Right cardiac atrium (tissue), 5 donors: Measurements from ENCODE around the gene TICAM2. TPM values are rescaled to one million over a fixed set of nuclear protein-coding genes. Genes with fewer than 3 reads are reported as not detected.
"Not testable (repeated sequence)": the region's sequence is repeated elsewhere in the genome, so short reads cannot be mapped to it uniquely, and the experiment has no call there.

Experiments used
- ATAC-seq, 2 donors: fragments of 200-7000 bp; cut with Tn5 transposase; one replicate each; pipeline versions ENCODE4 v1.8.0 to v1.9.1; 2020; ENCODE audit warnings: moderate library complexity in 2 of 2, mild to moderate bottlenecking in 1 of 2
- DNase-seq, 3 donors: peaks; one replicate each; pipeline ENCODE4 v3.0.0-alpha.2; 2020
- H3K27ac ChIP-seq: one replicate; pipeline ENCODE4 v1.5.1; 2013; ENCODE audit warnings: mild to moderate bottlenecking, low read length, control low read depth, moderate library complexity
- H3K27me3 ChIP-seq: one replicate; pipeline ENCODE4 v1.6.1; 2013; ENCODE audit not compliant: control insufficient read depth, insufficient read depth
- H3K4me1 ChIP-seq: one replicate; pipeline ENCODE4 v1.6.1; 2013; ENCODE audit warnings: low read length; ENCODE audit not compliant: control insufficient read depth, insufficient read depth
- H3K4me3 ChIP-seq: one replicate; pipeline ENCODE4 v1.5.1; 2013; ENCODE audit warnings: low read length, control low read depth
- H3K9me3 ChIP-seq: one replicate; pipeline ENCODE4 v1.6.1; 2013; ENCODE audit warnings: low read length; ENCODE audit not compliant: control insufficient read depth
- WGBS: extraction: QIAGEN DNeasy Blood & Tissue Kit; methylation state at CpG from one replicate; pipeline ENCODE4 v1.1.7; 2013; 5-methylcytosine and 5-hydroxymethylcytosine counted together
- intact Hi-C, 4 donors: fragments of 100-400 bp; cut with DNase I; formaldehyde crosslinking; loops; one replicate each; pipeline versions ENCODE4 v1.11.0 to v1.14.0; 2022 to 2023
- long read RNA-seq, 4 donors: library from polyadenylated mRNA; unstranded; transcript quantifications; one replicate each; pipeline ENCODE4 v2.0.0, GENCODE V29; 2020 to 2021
- polyA plus RNA-seq: library from polyadenylated mRNA; stranded (reverse); fragments of 200-250 nt; gene quantifications from one replicate; pipeline ENCODE4 v1.2.3, GENCODE V29; 2013
- total RNA-seq, 4 donors: library from RNA; stranded (reverse); fragmentation: NEBNext Ultra II Directional; extraction: Animal tissue kit (Norgen Biotek cat#: 25700); gene quantifications; one replicate each; pipeline ENCODE4 v1.2.1, GENCODE V29; 2021
- donor health status: healthy with polysubstance abuse.
- donor health status: DM: no; HTN: yes; CAD: no.
- donor health status: DM: no; HTN: no; CAD: no.
- donor health status: DM: no; HTN: yes; CAD: no; lungs with severe emphysema.
- donor health status: DM: yes; HTN: yes; CAD: no.

TICAM2 gene, protein sequence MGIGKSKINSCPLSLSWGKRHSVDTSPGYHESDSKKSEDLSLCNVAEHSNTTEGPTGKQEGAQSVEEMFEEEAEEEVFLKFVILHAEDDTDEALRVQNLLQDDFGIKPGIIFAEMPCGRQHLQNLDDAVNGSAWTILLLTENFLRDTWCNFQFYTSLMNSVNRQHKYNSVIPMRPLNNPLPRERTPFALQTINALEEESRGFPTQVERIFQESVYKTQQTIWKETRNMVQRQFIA
- total RNA-seq (1 to 10 TPM; 3.2 to 4.3 (median 3.7) TPM), polyA plus RNA-seq (1.5 TPM)
- long read RNA-seq, donor 1, partial matches to known transcripts: 0 of 1 reads
- long read RNA-seq, donor 1, other reads (novel, unspliced or antisense): 0 of 1 reads
- long read RNA-seq, donor 2, partial matches to known transcripts: 0 of 2 reads
- long read RNA-seq, donor 2, other reads (novel, unspliced or antisense): 1 of 2 reads
- long read RNA-seq, donor 3, transcript TICAM2-201 (2 exons, 3,049 nt): major isoform, 6 of 6 reads
- long read RNA-seq, donor 3, partial matches to known transcripts: 0 of 6 reads
- long read RNA-seq, donor 3, other reads (novel, unspliced or antisense): 0 of 6 reads
- long read RNA-seq, donor 4, partial matches to known transcripts: 0 of 1 reads
- long read RNA-seq, donor 4, other reads (novel, unspliced or antisense): 0 of 1 reads

DNA sequence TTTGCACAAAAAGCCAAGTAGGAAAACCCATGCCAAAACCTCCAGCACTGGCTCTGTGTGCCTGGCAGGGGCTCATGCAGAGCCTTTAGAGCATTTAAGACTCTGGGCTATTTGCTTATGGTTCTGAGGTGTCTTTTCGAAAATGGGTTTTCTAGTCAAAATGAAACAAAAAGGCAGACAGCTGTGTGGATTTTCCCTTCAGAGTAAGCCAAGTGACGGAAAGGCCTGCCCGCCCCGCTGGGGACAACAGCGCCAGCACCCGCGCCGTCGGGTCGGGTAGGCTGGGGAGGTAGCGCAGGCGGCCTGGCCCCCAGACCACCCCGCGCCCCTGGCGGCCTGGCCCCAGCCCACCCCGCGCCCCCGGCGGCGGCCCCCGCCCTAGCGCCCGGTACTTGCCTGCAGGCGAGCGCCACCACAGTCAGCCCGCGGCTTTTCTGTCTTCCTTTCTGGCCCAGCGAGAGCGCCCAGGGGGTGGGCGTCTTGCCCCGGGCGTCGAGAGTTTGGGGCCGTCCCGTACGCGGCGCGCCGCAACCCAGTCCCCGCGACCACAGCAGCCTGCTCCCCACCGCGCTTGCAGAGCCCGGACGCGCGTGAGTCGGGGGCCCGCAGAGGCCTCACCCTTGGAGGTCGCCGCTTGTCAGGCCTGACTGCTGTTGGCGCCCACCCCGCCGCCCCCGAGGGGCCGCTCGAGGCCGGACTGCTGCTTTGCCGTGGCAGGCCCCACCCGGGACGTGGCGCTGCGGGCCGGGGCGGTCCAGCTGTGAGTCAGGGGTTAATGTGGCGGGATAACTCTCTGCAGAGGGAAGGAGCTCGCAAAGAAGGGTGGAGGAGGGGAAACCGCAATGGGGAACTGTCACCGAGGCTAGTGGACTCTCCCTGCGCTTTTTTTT lies at the start of gene TICAM2:
Gene TICAM2, minus strand, starts transcription at position 779 of the 890 bp plus-strand sequence. CDS start 21,223 bp downstream, outside the sequence.
- peak within 1 kb of the TSS; percentile 83 for H3K4me3 ChIP-seq
- no peaks in the 10 kb centered on the region for H3K9me3 ChIP-seq
- H3K27ac ChIP-seq: peak within 1 kb of the TSS; percentile 92
- ATAC-seq: peak; percentile 86 to 90
- H3K27me3 ChIP-seq: no peaks in the 10 kb centered on the region
- DNase-seq: peak; percentile 76 to 89 (median 88)
- under 1% methylated on average over 71 of the region's 71 CpGs for WGBS
- no peaks in the 10 kb centered on the region for H3K4me1 ChIP-seq
- intact Hi-C loops: no loop called here

DNA sequence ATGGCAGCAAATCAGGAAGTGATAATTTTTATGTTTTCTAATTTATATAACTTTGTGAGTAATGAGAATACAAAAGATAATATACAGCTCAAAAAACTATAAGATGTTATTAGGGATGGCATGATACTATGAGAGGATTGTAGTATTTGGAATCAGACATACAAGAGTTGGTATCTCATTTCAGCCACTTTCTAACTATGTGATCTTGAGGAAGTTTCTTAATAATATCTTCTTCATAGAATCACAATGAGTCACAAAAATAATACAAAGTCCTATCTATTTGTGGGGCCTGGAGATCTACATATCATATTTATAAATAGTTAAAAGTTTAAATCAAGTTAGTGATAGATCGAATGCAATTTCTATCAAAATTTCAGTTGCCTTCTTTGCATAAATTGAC lies 47.3 kb upstream of the TICAM2 start:
- ATAC-seq (no peak), DNase-seq (no peak)
- intact Hi-C loops: no loop called here
- Histone ChIP-seq H3K4me1 (no peaks in the 10 kb centered on the region), H3K4me3 (no peak overlapping the region), H3K9me3 (no peaks in the 10 kb centered on the region), H3K27ac (no peak overlapping the region), H3K27me3 (no peaks in the 10 kb centered on the region)
- WGBS: 95% methylated on average over 1 of the region's 1 CpG

DNA sequence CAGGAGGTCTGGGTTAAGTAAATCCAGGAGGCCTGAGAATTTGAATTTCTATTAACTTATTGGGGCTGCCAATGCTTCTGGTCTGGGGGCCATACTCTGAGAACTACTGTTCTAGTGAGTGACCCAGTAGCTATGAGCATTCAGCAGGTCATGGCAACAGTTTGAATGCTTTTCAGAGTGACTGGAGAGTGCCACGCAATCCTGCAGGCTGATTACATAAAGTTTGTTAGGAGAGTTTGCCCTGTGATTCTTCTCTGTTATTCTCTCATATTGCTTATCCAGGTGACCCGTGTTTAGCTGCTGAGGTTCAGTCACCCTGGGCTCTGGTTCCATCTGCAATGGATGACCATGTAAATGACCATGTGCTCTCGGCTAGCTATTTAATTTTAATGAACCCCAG lies 45.8 kb upstream of the TICAM2 start:
- Histone ChIP-seq H3K9me3 (no peaks in the 10 kb centered on the region), H3K27me3 (no peaks in the 10 kb centered on the region), H3K27ac (no peak overlapping the region), H3K4me1 (no peaks in the 10 kb centered on the region), H3K4me3 (no peak overlapping the region)
- intact Hi-C loops: no loop called here
- no peak for ATAC-seq
- WGBS: 86% methylated on average over 3 of the region's 3 CpGs
- DNase-seq: no peak

DNA sequence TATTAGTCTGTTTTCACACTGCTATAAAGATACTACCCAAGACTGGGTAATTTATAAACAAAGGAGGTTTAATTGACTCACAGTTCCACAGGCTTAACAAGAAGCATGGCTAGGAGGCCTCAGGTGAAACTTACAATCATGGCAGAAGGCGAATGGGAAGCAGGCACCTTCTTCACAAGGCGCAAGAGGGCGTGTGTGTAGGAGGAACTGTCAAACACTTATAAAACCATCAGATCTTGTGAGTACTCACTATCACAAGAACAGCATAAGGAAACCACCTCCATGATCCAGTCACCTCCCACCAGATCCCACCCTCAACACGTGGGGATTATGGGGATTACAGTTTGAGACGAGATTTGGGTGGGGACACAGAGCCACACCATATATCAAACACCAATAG lies 43.1 kb upstream of the TICAM2 start:
- WGBS: 85% methylated on average over 5 of the region's 5 CpGs
- ATAC-seq, H3K4me3 ChIP-seq, DNase-seq, intact Hi-C loops, H3K4me1 ChIP-seq, H3K9me3 ChIP-seq, H3K27me3 ChIP-seq, H3K27ac ChIP-seq: not testable (repeated sequence)

DNA sequence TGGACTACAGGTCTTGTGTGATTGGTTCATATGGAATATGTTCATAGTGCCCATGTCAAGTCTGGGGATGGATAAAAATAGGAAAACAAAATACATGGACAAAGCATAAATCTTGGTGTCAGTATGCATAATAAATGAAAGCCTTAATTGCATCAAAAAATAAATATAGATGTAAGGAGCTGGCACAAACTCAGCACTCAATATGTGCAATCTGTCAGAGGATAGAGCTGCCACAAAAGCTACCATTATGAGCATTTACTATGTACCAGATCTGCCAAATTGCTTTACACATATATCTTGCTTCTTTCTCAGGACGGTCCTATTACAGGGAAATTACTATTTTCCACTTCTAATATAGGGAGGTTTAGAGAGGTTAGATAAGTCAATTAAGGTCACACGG lies 41.8 kb upstream of the TICAM2 start:
- no peak overlapping the region for H3K4me3 ChIP-seq
- no peak for ATAC-seq
- DNase-seq: no peak
- H3K9me3 ChIP-seq: no peaks in the 10 kb centered on the region
- H3K4me1 ChIP-seq: no peaks in the 10 kb centered on the region
- 81% methylated on average over 2 of the region's 2 CpGs for WGBS
- no peak overlapping the region for H3K27ac ChIP-seq
- intact Hi-C loops: no loop called here
- H3K27me3 ChIP-seq: no peaks in the 10 kb centered on the region

DNA sequence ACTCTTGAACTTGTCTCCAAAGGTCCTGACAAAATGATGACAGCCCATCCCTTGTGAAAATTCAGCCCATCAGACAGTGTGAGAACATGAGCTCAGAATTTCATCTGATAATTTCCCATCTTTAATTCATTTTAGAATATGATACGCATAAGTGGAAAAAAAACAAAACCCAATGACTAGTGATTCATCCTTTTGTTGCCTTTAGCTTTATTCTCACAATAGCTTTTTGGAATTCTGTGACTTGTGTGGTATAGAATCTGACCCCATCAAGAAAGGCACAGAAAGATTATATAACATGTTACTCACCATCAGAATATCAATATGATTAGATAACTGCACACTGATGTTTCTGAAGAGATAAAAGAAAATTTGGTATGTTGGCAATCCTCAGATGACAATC lies 39.7 kb upstream of the TICAM2 start:
- intact Hi-C loops: no loop called here
- no peak for DNase-seq
- ATAC-seq: no peak
- 76% methylated on average over 1 of the region's 1 CpG for WGBS
- Histone ChIP-seq H3K4me1 (no peaks in the 10 kb centered on the region), H3K9me3 (no peaks in the 10 kb centered on the region), H3K27ac (no peak overlapping the region), H3K4me3 (no peak overlapping the region), H3K27me3 (no peaks in the 10 kb centered on the region)

DNA sequence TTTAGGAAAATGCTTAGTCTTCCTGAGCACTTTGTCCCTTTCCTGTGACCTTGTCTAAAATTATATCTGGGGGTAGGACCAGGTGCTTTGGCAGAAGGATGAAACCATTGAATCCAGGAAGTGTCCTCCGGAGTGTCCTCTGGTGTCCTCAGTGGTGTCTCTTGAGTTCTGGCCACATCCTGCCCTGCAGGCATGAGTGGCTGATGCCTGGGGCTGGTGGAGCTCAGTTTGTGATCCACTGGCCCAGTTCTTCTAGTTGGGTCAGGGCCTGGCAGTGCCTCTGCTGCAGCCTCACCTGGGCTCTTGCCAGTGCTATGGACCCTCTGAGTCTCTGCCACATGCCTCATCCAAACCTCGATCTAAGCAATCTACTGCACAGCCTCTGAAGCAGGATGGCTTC lies 38.0 kb upstream of the TICAM2 start:
- Histone ChIP-seq H3K9me3 (no peaks in the 10 kb centered on the region), H3K27me3 (no peaks in the 10 kb centered on the region), H3K4me1 (no peaks in the 10 kb centered on the region), H3K27ac (no peak overlapping the region), H3K4me3 (no peak overlapping the region)
- no peak for DNase-seq
- WGBS: 74% methylated on average over 2 of the region's 2 CpGs
- intact Hi-C loops: no loop called here
- no peak for ATAC-seq

DNA sequence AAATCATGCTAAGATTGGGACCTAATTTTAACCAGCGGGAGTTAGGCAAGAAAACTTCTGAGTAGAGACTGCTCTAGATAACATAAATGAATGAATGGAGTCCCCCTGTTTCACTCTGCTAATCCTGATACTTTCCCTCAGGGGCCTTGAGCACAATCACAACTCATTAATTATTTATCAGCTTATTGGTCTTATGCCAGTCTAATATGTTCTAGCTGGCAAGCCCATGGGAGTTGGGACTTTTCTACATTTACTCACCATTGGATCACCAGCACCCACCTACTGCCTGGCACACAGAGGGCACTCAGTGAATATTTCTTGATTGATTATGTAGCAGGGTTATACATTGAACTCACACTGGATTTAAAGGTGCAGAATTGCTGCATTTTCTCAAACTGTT lies 37.1 kb upstream of the TICAM2 start:
- Histone ChIP-seq H3K4me3 (no peak overlapping the region), H3K27ac (no peak overlapping the region), H3K9me3 (no peaks in the 10 kb centered on the region), H3K27me3 (no peaks in the 10 kb centered on the region), H3K4me1 (no peaks in the 10 kb centered on the region)
- intact Hi-C loops: no loop called here
- ATAC-seq (no peak), DNase-seq (no peak)
- 80% methylated on average over 1 of the region's 1 CpG for WGBS

DNA sequence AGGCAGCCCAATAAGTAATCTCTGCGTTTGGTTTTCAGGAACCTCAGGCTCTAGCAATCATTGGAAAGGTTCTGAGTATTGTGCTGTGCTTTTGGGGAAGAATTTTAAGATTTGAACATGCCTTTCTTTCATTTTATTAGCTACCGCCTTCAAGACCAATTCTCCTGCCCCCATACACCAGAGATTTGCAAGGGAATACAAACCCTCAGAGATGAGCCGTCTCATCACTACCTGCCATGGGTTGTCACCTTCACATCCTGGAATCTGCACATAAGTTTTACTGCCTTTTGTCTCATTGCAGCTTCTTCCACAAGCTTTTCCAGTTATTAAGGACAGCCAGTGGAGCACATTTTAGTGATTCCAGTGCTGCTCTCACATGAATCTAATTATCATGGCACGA lies 35.2 kb upstream of the TICAM2 start:
- no peak for DNase-seq
- Histone ChIP-seq H3K27me3 (no peaks in the 10 kb centered on the region), H3K9me3 (no peaks in the 10 kb centered on the region), H3K4me3 (no peak overlapping the region), H3K27ac (no peak overlapping the region), H3K4me1 (no peaks in the 10 kb centered on the region)
- intact Hi-C loops: no loop called here
- no peak for ATAC-seq
- 83% methylated on average over 4 of the region's 4 CpGs for WGBS

DNA sequence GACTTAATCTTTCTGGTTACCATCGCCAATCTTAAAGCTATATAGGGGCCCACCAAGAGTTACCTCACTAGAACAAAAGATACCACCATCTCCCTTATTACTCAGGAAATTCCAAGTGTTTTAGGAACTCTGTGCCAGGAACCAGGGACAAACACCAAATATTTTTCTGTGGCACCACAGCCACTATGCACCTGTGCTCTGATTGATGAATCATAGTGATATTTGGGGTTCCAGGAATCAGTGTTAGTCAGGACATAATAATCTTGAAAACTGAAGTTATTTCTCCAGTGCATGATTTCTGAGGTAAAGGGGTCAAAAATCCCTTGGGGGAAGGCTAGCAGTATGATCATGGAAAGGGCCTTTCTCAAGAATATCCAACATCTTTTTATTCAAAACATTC lies 33.7 kb upstream of the TICAM2 start:
- intact Hi-C loops: no loop called here
- ATAC-seq (no peak), DNase-seq (no peak)
- Histone ChIP-seq H3K27me3 (no peaks in the 10 kb centered on the region), H3K9me3 (no peaks in the 10 kb centered on the region), H3K4me3 (no peak overlapping the region), H3K27ac (no peak overlapping the region), H3K4me1 (no peaks in the 10 kb centered on the region)
- WGBS: 83% methylated on average over 1 of the region's 1 CpG
